Common myeloid progenitor, CD34-positive (primary cell): Measurements from ENCODE around the gene CAMK2A.

Experiments
- CTCF ChIA-PET: fragments of 350-600 bp; sonication (Branson Sonifier 250); formaldehyde crosslinking; loops from one replicate; lab custom pipeline; 2021; ENCODE audit warnings: antibody characterized with exemption; lab: Charles Lee
- POLR2A ChIA-PET: fragments of 350-600 bp; sonication (Branson Sonifier 250); formaldehyde crosslinking; loops from one replicate; lab custom pipeline; 2021; ENCODE audit warnings: antibody characterized with exemption; lab: Charles Lee
- DNase-seq, 3 donors: peaks; one replicate each; pipeline versions ENCODE4 v3.0.0 to v3.0.0-alpha.2; 2013
- H3K27ac ChIP-seq, 2 experiments: 1 replicate in 1 of 2; 2 replicates in 1 of 2; pipeline ENCODE4 v1.7.0; 2013; ENCODE audit warnings: inconsistent platforms in 2 of 2, low read length in 2 of 2, mild to moderate bottlenecking in 2 of 2, low read depth in 1 of 2, moderate library complexity in 1 of 2; ENCODE audit not compliant: severe bottlenecking in 2 of 2, insufficient read depth in 1 of 2, poor library complexity in 1 of 2
- H3K27me3 ChIP-seq, 5 experiments: replicated peaks in 2 of 5; 1 replicate in 3 of 5; 2 replicates in 2 of 5; pipeline versions ENCODE4 v1.6.1 to v1.7.0; 2013; ENCODE audit warnings: low read length in 4 of 5, mild to moderate bottlenecking in 2 of 5, moderate library complexity in 2 of 5, inconsistent platforms in 1 of 5; ENCODE audit not compliant: insufficient read depth in 5 of 5, control insufficient read depth in 4 of 5
- H3K36me3 ChIP-seq, 4 experiments: 1 replicate in 2 of 4; 2 replicates in 2 of 4; pipeline versions ENCODE4 v1.6.1 to v1.7.0; 2013; ENCODE audit warnings: low read length in 3 of 4, control low read depth in 1 of 4, mild to moderate bottlenecking in 1 of 4; ENCODE audit not compliant: control insufficient read depth in 4 of 4, insufficient read depth in 4 of 4
- H3K4me1 ChIP-seq, 4 experiments: 1 replicate in 3 of 4; 2 replicates in 1 of 4; pipeline versions ENCODE4 v1.6.1 to v1.7.1; 2013; ENCODE audit warnings: low read length in 3 of 4, mild to moderate bottlenecking in 3 of 4, control low read depth in 1 of 4, inconsistent platforms in 1 of 4, moderate library complexity in 1 of 4; ENCODE audit not compliant: control insufficient read depth in 4 of 4, insufficient read depth in 4 of 4; ENCODE audit errors: control extremely low read depth in 1 of 4
- H3K4me3 ChIP-seq, 7 experiments: 1 replicate in 4 of 7; 2 replicates in 3 of 7; pipeline versions ENCODE4 v1.5.1 to v1.7.0; 2013; ENCODE audit warnings: mild to moderate bottlenecking in 7 of 7, low read length in 6 of 7, moderate library complexity in 6 of 7, inconsistent platforms in 2 of 7, low read depth in 2 of 7, control low read depth in 1 of 7; ENCODE audit not compliant: insufficient read depth in 4 of 7, control insufficient read depth in 1 of 7; ENCODE audit errors: extremely low read depth in 1 of 7
- H3K9me3 ChIP-seq, 5 experiments: 1 replicate in 4 of 5; 2 replicates in 1 of 5; pipeline versions ENCODE4 v1.6.1 to v1.7.1; 2013; ENCODE audit warnings: low read length in 4 of 5, mild to moderate bottlenecking in 2 of 5, inconsistent platforms in 1 of 5, low read depth in 1 of 5, moderate library complexity in 1 of 5; ENCODE audit not compliant: control insufficient read depth in 4 of 5, insufficient read depth in 2 of 5; ENCODE audit errors: control extremely low read depth in 1 of 5
- WGBS: methylation state at CpG from one replicate; pipeline ENCODE4 v1.1.5; 2013; ENCODE audit not compliant: insufficient coverage; 5-methylcytosine and 5-hydroxymethylcytosine counted together

CAMK2A gene

DNA sequence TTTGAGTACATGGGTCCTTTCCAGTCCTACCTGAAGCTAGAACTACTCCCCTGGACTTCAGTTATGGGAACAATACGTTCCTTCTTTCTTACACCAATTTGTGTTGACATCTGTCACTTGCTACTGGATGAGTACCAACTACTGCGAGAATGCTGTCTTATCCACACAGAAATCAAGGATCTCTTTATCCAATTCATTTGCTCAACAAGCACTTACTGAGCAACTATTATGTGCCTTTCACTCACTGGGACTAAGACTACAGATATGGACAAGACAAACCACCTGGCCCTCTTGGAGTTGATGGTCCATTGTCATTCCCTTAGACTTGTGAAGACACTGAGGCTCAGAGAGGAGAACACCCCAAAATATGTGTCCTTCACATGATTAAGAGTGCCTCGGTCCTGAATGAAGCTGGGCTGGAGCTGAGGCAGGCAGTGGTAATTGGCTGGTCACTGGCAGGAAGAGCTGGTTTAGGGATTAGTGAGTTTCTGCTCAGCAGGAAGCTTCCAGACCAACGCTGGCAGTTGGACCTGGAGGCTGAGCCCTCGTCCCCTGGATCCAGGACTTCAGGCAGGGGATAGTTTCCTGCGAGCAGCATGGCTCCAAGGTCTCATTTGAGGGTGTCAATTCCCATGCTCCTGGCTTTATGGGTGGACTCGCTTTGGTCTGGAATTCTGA is 21.6 kb upstream of the CAMK2A start:
- Histone ChIP-seq H3K4me3 (no peak overlapping the region), H3K4me1 (peaks cover 0 to 2% (median 0%) of the 10 kb centered on the region in 4 experiments), H3K27ac (no peak overlapping the region), H3K9me3 (no peaks in the 10 kb centered on the region), H3K27me3 (peaks cover 0 to 9% (median 0%) of the 10 kb centered on the region in 5 experiments), H3K36me3 (no peaks in the 10 kb centered on the region)
- WGBS, result 93% methylated on average over 7 of the region's 7 CpGs
- no peak for DNase-seq
- ChIA-PET POLR2A (interaction anchor here (0.6 kb wide), 1 partner anchor 69 kb away, joined by 3 read pairs; no protein-coding TSS in a partner anchor), CTCF (interaction anchor here (0.6 to 1.2 kb wide), 4 partner anchors 30 to 658 kb away, joined by 3 read pairs; no protein-coding TSS in a partner anchor)

- Histone ChIP-seq H3K4me3 (no peak overlapping the region), H3K27me3 (peaks cover 0 to 9% (median 0%) of the 10 kb centered on the region in 5 experiments), H3K27ac (no peak overlapping the region), H3K36me3 (no peaks in the 10 kb centered on the region), H3K9me3 (no peaks in the 10 kb centered on the region), H3K4me1 (peaks cover 0 to 2% (median 0%) of the 10 kb centered on the region in 4 experiments)
- DNase-seq, result no peak
- CTCF ChIA-PET, result interaction anchor here (1.0 kb wide), 2 partner anchors 38 to 124 kb away, joined by 3 read pairs; no protein-coding TSS in a partner anchor
- no CpG with 5 or more reads among the region's 5 CpGs for WGBS
- POLR2A ChIA-PET, result no interaction called here
Measured at GRCh38 chr5:150310246-150310645, 20.7 kb upstream of the CAMK2A start.

DNA sequence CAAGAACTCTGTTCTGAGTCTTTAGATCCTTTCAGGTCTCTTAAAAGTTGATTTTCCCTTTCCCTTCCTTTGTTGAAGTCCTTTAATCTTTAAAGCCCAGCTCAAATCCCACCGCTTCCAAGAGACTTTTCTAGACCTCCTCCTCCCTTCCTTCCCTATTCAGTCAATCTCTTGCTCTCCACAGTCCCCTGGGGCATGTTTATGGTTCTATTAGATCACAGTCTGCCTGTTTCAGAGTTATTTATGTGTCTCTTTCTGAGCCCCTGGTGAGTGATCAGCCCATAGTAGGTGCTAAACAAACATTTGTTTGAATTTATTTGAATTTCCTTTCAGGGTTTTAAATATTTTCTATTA is 20.3 kb upstream of the CAMK2A start:
- Histone ChIP-seq H3K4me1 (peaks cover 0 to 2% (median 0%) of the 10 kb centered on the region in 4 experiments), H3K27ac (no peak overlapping the region), H3K4me3 (no peak overlapping the region), H3K27me3 (peaks cover 0 to 12% (median 0%) of the 10 kb centered on the region in 5 experiments), H3K9me3 (no peaks in the 10 kb centered on the region), H3K36me3 (no peaks in the 10 kb centered on the region)
- CTCF ChIA-PET, result interaction anchor here (1.0 kb wide), 2 partner anchors 39 to 124 kb away, joined by 3 read pairs; no protein-coding TSS in a partner anchor
- no peak for DNase-seq
- 100% methylated on average over 1 of the region's 1 CpG for WGBS
- POLR2A ChIA-PET, result no interaction called here

DNA sequence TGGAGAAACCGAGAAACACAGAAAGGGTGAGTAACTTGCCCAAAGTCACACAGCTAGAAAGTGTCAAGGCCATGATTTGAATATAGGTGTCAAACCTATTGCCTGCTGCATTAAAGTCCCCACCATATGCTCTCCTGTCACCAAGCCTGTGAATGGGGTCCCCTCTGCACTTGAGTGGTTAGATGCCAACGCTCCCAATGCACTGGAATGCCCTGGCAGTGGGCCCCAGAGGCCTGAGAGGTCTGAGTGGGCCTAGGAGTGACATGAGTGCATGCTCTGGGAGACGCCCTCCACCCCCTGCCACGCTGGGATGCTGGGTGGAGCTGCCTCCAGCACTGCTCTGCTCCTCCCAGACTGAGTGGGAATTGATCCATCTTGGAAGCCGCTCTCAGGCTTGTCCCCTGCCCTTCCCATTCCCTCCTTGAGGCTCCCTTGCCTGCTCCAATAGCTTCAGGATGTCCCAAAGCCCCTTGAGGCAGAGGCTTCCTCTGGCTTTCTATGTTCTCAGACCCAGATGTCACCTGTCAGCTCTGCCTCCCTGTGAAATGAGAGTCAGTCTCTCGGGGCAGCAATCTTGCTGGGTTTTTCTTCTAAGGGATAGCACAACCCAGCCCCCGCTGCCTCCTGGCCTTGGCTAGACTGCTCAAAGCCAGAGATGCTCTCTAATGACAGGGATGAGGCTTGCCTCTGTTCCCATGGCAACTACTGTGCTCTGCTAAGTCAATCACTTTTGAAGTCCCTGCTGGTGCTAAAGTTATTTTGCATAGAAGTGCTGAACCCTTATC is 19.7 kb upstream of the CAMK2A start:
- H3K27ac ChIP-seq, result no peak overlapping the region
- H3K36me3 ChIP-seq, result no peaks in the 10 kb centered on the region
- H3K9me3 ChIP-seq, result no peaks in the 10 kb centered on the region
- peaks cover 1 to 14% (median 4%) of the 10 kb centered on the region in 5 experiments for H3K27me3 ChIP-seq
- peaks cover 0 to 2% (median 0%) of the 10 kb centered on the region in 4 experiments for H3K4me1 ChIP-seq
- H3K4me3 ChIP-seq, result no peak overlapping the region
- DNase-seq, result no peak
- ChIA-PET CTCF (interaction anchor here (0.7 to 1.3 kb wide), 4 partner anchors 18 to 125 kb away, joined by 3 to 4 read pairs (median 3); no protein-coding TSS in a partner anchor), POLR2A (no interaction called here)
- 92% methylated on average over 5 of the region's 7 CpGs for WGBS

GRCh38 chr5:150307617-150308426 is 18.2 kb upstream of the CAMK2A start:
- no peaks in the 10 kb centered on the region for H3K36me3 ChIP-seq
- ChIA-PET CTCF (interaction anchor here (1.3 to 1.4 kb wide), 2 partner anchors 12 to 25 kb away, joined by 3 to 4 read pairs; no protein-coding TSS in a partner anchor), POLR2A (no interaction called here)
- H3K9me3 ChIP-seq, result no peaks in the 10 kb centered on the region
- H3K27ac ChIP-seq, result no peak overlapping the region
- no peak overlapping the region for H3K4me3 ChIP-seq
- H3K27me3 ChIP-seq, result peaks cover 2 to 26% (median 18%) of the 10 kb centered on the region in 5 experiments
- WGBS, result 98% methylated on average over 9 of the region's 11 CpGs
- no peak for DNase-seq
- peaks cover 0 to 5% (median 1%) of the 10 kb centered on the region in 4 experiments for H3K4me1 ChIP-seq

DNA sequence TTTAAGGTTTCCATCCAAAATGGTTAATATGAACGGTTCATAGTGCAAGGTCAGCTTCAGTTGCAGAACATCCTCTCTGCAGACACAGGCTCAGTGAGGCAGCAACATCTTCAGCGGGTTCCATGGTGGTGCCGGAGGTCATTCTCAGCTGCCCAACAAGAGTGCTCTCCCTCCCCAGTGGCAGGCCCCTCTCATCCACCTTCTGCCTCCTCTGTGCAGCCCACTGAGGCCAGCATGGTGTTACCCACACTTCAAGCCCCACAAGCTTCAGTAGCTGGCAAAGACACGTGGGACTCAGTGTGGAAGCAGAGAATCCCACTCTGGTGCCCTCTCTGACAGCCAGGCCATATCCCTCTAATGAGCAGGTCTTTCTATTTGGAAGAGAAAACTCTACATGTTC is 17.2 kb upstream of the CAMK2A start:
- Histone ChIP-seq H3K9me3 (no peaks in the 10 kb centered on the region), H3K4me1 (peaks cover 0 to 15% (median 6%) of the 10 kb centered on the region in 4 experiments), H3K36me3 (no peaks in the 10 kb centered on the region), H3K4me3 (no peak overlapping the region), H3K27me3 (peaks cover 2 to 34% (median 29%) of the 10 kb centered on the region in 5 experiments), H3K27ac (no peak overlapping the region)
- ChIA-PET CTCF (interaction anchor here (1.0 to 1.2 kb wide), 2 partner anchors 19 to 65 kb away, joined by 3 to 4 read pairs; no protein-coding TSS in a partner anchor), POLR2A (no interaction called here)
- WGBS, result 100% methylated on average over 4 of the region's 4 CpGs
- DNase-seq, result no peak
